GM12878 (cell line): ENCODE data around the gene MORC1. TPM values are rescaled to one million over a fixed set of nuclear protein-coding genes. Genes with fewer than 3 reads are reported as not detected.

ENCODE experiments used
- ATAC-seq: fragments of 200-7000 bp; cut with Tn5 transposase; 3 replicates; pipeline ENCODE4 v1.9.1; 2020; ENCODE audit warnings: mild to moderate bottlenecking, moderate library complexity
- BruUV-seq: library from RNA; stranded (reverse); fragments of 400-500 nt; replicated peaks from 2 replicates; lab custom pipeline; 2021; lab: Mats Ljungman, UMichigan
- CTCF ChIA-PET: fragments of 300-600 bp; sonication (Branson Sonifier 250); formaldehyde crosslinking; extraction: SDS; loops from one replicate; lab custom pipeline; 2021; ENCODE audit warnings: inconsistent platforms; lab: Yijun Ruan, JAX
- POLR2A ChIA-PET: fragments of 350-600 bp; formaldehyde crosslinking; extraction: SDS; loops from one replicate; lab custom pipeline; 2021; ENCODE audit warnings: inconsistent platforms; lab: Charles Lee
- RAD21 ChIA-PET: fragments of 300-600 bp; sonication (Branson Sonifier 250); formaldehyde crosslinking; loops from one replicate; lab custom pipeline; 2023; ENCODE audit warnings: antibody characterized with exemption; ENCODE audit not compliant: unreplicated experiment; lab: Charles Lee
- SMC1A ChIA-PET: fragments of 300-600 bp; sonication (Branson Sonifier 250); formaldehyde crosslinking; loops from one replicate; lab custom pipeline; 2023; ENCODE audit not compliant: unreplicated experiment, uncharacterized antibody; lab: Charles Lee
- DNase-seq: peaks from one replicate; pipeline ENCODE4 v3.0.0-alpha.2; 2011; ENCODE audit warnings: low read depth, low spot score
- FAIRE-seq: peaks from 3 replicates; lab custom pipeline; 2011; peaks lifted over from hg19 to GRCh38; lab: Jason Lieb, UNC
- H2AFZ ChIP-seq: 2 replicates; pipeline ENCODE4 v1.6.0; 2011; ENCODE audit warnings: low read depth, low read length, control low read depth; ENCODE audit not compliant: control insufficient read depth
- H3K27ac ChIP-seq: 2 replicates; pipeline ENCODE4 v1.5.1; 2011; ENCODE audit warnings: control low read depth; ENCODE audit not compliant: control insufficient read depth, insufficient read depth
- H3K27me3 ChIP-seq, 2 experiments: replicated peaks in 1 of 2; 2 replicates each; pipeline versions ENCODE4 v1.6.0 to v1.6.1; 2011; ENCODE audit warnings: low read length in 1 of 2; ENCODE audit not compliant: control insufficient read depth in 2 of 2, insufficient read depth in 2 of 2
- H3K36me3 ChIP-seq, 2 experiments: 2 replicates each; pipeline ENCODE4 v1.5.1; 2011; ENCODE audit warnings: low read length in 1 of 2; ENCODE audit not compliant: control insufficient read depth in 2 of 2, insufficient read depth in 2 of 2
- H3K4me1 ChIP-seq: 2 replicates; pipeline ENCODE4 v1.6.1; 2011; ENCODE audit warnings: mild to moderate bottlenecking, low read length, moderate library complexity, mixed read lengths; ENCODE audit not compliant: control insufficient read depth, insufficient read depth
- H3K4me2 ChIP-seq: 2 replicates; pipeline ENCODE4 v1.6.0; 2011; ENCODE audit warnings: control low read depth; ENCODE audit not compliant: control insufficient read depth, insufficient read depth
- H3K4me3 ChIP-seq: fragments of 200-600 bp; sonication (generic); 2 replicates; pipeline ENCODE4 v1.5.1; 2016
- H3K79me2 ChIP-seq: 2 replicates; pipeline ENCODE4 v1.6.0; 2011; ENCODE audit warnings: low read length; ENCODE audit not compliant: control insufficient read depth, insufficient read depth
- H3K9ac ChIP-seq: 2 replicates; pipeline ENCODE4 v1.8.0; 2011; ENCODE audit warnings: low read length, control low read depth, mixed read lengths; ENCODE audit not compliant: control insufficient read depth, insufficient read depth
- H3K9me3 ChIP-seq: replicated peaks from 3 replicates; pipeline ENCODE4 v1.5.1; 2011; ENCODE audit warnings: mild to moderate bottlenecking, low read length; ENCODE audit not compliant: control insufficient read depth, insufficient read depth
- H4K20me1 ChIP-seq: 2 replicates; pipeline ENCODE4 v1.6.0; 2011; ENCODE audit not compliant: control insufficient read depth, insufficient read depth
- CHD4 ChIP-seq: fragments of 200-600 bp; sonication (generic); IDR thresholded peaks from 2 replicates; pipeline ENCODE4 v1.6.1; 2016; ENCODE audit warnings: mild to moderate bottlenecking
- DPF2 ChIP-seq: fragments of 450-650 bp; IDR thresholded peaks from 2 replicates; pipeline ENCODE4 v1.6.1; 2017; ENCODE audit warnings: mild to moderate bottlenecking
- EGR1 ChIP-seq, 2 experiments: IDR thresholded peaks; 1 replicate in 1 of 2; 2 replicates in 1 of 2; pipeline ENCODE4 v1.6.1; 2011 to 2012; ENCODE audit warnings: low read depth in 2 of 2, low read length in 2 of 2, borderline replicate concordance in 1 of 2, mild to moderate bottlenecking in 1 of 2, moderate library complexity in 1 of 2
- ETV6 ChIP-seq, 2 experiments: fragments of 450-650 bp in 1 of 2; IDR thresholded peaks in 1 of 2; conservative IDR thresholded peaks in 1 of 2; 2 replicates each; pipeline ENCODE4 v1.6.1; 2014; ENCODE audit warnings: antibody characterized with exemption in 1 of 2, borderline replicate concordance in 1 of 2, low read depth in 1 of 2, mild to moderate bottlenecking in 1 of 2, moderate library complexity in 1 of 2
- HDGF ChIP-seq: fragments of 450-650 bp; IDR thresholded peaks from 2 replicates; pipeline ENCODE4 v1.6.1; 2016; ENCODE audit warnings: antibody characterized with exemption
- IRF4 ChIP-seq: IDR thresholded peaks from 2 replicates; pipeline ENCODE4 v1.6.1; 2011; ENCODE audit warnings: low read depth, low read length
- PAX5 ChIP-seq: IDR thresholded peaks from 2 replicates; pipeline ENCODE4 v1.6.1; 2011; ENCODE audit warnings: low read depth, low read length, borderline replicate concordance
- SMARCA5 ChIP-seq: fragments of 450-650 bp; IDR thresholded peaks from 2 replicates; pipeline ENCODE4 v1.6.1; 2017; ENCODE audit warnings: mild to moderate bottlenecking
- SMC3 ChIP-seq: IDR thresholded peaks from 2 replicates; pipeline ENCODE4 v1.6.1; 2011; ENCODE audit warnings: low read length, improper control_type of control experiment, borderline replicate concordance
- SREBF2 ChIP-seq: IDR thresholded peaks from 2 replicates; pipeline ENCODE4 v1.6.1; 2012; ENCODE audit warnings: mild to moderate bottlenecking, low read length
- STAT3 ChIP-seq: IDR thresholded peaks from 2 replicates; pipeline ENCODE4 v1.6.1; 2011; ENCODE audit warnings: low read depth, low read length, improper control_type of control experiment
- TBL1XR1 ChIP-seq: IDR thresholded peaks from 2 replicates; pipeline ENCODE4 v1.6.1; 2012; ENCODE audit warnings: low read depth, low read length, improper control_type of control experiment
- ZNF24 ChIP-seq: fragments of 450-650 bp; IDR thresholded peaks from 2 replicates; pipeline ENCODE4 v1.6.1; 2017; ENCODE audit warnings: antibody characterized with exemption, mild to moderate bottlenecking
- ZSCAN29 ChIP-seq: fragments of 450-650 bp; IDR thresholded peaks from 2 replicates; pipeline ENCODE4 v1.6.1; 2017; ENCODE audit warnings: mild to moderate bottlenecking, moderate library complexity
- WGBS: methylation state at CpG from one replicate; pipeline ENCODE4 v1.1.6; 2016; ENCODE audit warnings: low lambda C conversion rate; ENCODE audit not compliant: insufficient replicate concordance, insufficient coverage; ENCODE audit errors: missing lambda C conversion rate; 5-methylcytosine and 5-hydroxymethylcytosine counted together
- in situ Hi-C: fragments of 300-500 bp; cut with MboI; formaldehyde crosslinking; loops from 9 replicates; pipeline ENCODE4 v1.14.3; 2018; ENCODE audit warnings: mixed read lengths
- intact Hi-C: fragments of 100-400 bp; cut with micrococcal nuclease; formaldehyde crosslinking; loops from one replicate; pipeline ENCODE4 v1.14.2; 2022; ENCODE audit not compliant: unreplicated experiment
- polyA plus RNA-seq, 11 experiments: library from polyadenylated mRNA; depleted of rRNA in 4 of 11; unstranded in 6 of 11; stranded (reverse) in 5 of 11; fragments of >200 nt; fragmentation: Nextera tagmentation in 4 of 11; fragmentation: Illumina TruSeq in 1 of 11; extraction: Ambion mirVana in 4 of 11; extraction: Trizol in 1 of 11; gene quantifications; 1 replicate in 1 of 11; 2 replicates in 10 of 11; pipeline versions ENCODE4 v1.2.1 to v1.2.3, GENCODE V29; 2011 to 2016; ENCODE audit warnings: inconsistent platforms in 2 of 11, missing spikeins in 2 of 11, low read depth in 1 of 11
- total RNA-seq, 4 experiments: library from RNA; depleted of rRNA in 3 of 4; stranded (reverse); fragments of >200 nt in 3 of 4; fragmentation: Illumina TruSeq in 1 of 4; extraction: Trizol in 1 of 4; gene quantifications; 2 replicates each; pipeline versions ENCODE4 v1.2.1 to v1.2.3, GENCODE V29; 2013 to 2021
- TF ChIP-seq, protein P1 (sequence below): IDR thresholded peaks from 2 replicates; pipeline ENCODE4 v1.6.1; 2011; ENCODE audit warnings: low read depth, low read length, improper control_type of control experiment, borderline replicate concordance
- TF ChIP-seq, protein P2 (sequence below): IDR thresholded peaks from 2 replicates; pipeline ENCODE4 v1.6.1; 2012; ENCODE audit warnings: low read depth, low read length, improper control_type of control experiment
- TF ChIP-seq, protein P3 (sequence below): IDR thresholded peaks from 2 replicates; pipeline ENCODE4 v1.6.1; 2012; ENCODE audit warnings: low read depth, low read length, improper control_type of control experiment

Gene MORC1
- total and polyA plus RNA-seq, 10 of the 15 experiments (the other 5 are each of a cell fraction or from before 2014, with no cell fraction given) = 0.18 TPM; not detected in 9

DNA sequence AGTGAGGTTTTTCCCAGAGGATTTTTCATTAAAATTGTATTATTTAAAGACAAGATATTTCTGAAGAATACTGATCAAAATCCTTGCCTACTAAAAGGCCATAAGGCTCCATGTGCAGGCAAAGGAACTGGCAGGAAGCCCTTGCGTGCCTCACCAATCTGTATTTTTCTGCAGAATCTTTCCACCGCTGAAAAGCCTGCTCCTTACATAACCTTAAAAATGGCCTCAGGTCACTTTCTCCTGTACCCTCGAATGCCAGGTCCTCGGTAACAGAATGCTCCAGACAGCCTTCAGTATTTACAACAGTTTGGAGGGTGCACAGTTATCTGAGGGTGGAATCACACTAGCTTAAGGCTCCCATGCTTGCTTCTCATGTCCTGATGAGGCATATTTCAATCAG is 3.2 kb downstream of the MORC1 start:
- intact Hi-C loops (no loop called here), in situ Hi-C loops (no loop called here)
- DNase-seq (no peak), ATAC-seq (no peak), FAIRE-seq (no peak)
- ChIA-PET RAD21 (no interaction called here), SMC1A (no interaction called here), CTCF (no interaction called here), POLR2A (no interaction called here)
- H3K36me3 ChIP-seq = no peaks in the 10 kb centered on the region
- H3K4me2 ChIP-seq = no peak overlapping the region
- H4K20me1 ChIP-seq = no peaks in the 10 kb centered on the region
- no peak overlapping the region for H2AFZ ChIP-seq
- no peak overlapping the region for H3K9ac ChIP-seq
- no peaks in the 10 kb centered on the region for H3K9me3 ChIP-seq
- H3K4me3 ChIP-seq = no peak overlapping the region
- no peaks in the 10 kb centered on the region for H3K79me2 ChIP-seq
- H3K27me3 ChIP-seq = no peaks in the 10 kb centered on the region; a peak in 1 of 4 replicates
- WGBS = 36% methylated on average over 4 of the region's 4 CpGs
- no peaks in the 10 kb centered on the region for H3K4me1 ChIP-seq
- no peak overlapping the region for H3K27ac ChIP-seq
- TF ChIP-seq STAT3 (no peak), SMC3 (no peak), TBL1XR1 (no peak), ZNF24 (no peak), PAX5 (no peak), ZSCAN29 (no peak), EGR1 (IDR thresholded peaks at IDR 0.05; ENCODE audit: borderline replicate concordance in 1 of 2, low read depth in 2 of 2, low read length in 2 of 2) (no peak), SREBF2 (no peak), DPF2 (no peak), SMARCA5 (no peak), CHD4 (no peak), ETV6 (conservative IDR thresholded peaks at IDR 0.05 in 1 of 2, IDR thresholded peaks at IDR 0.05 in 1 of 2; ENCODE audit: borderline replicate concordance in 1 of 2, low read depth in 1 of 2) (no peak), IRF4 (no peak), HDGF (no peak)
- TF ChIP-seq, protein P1, sequence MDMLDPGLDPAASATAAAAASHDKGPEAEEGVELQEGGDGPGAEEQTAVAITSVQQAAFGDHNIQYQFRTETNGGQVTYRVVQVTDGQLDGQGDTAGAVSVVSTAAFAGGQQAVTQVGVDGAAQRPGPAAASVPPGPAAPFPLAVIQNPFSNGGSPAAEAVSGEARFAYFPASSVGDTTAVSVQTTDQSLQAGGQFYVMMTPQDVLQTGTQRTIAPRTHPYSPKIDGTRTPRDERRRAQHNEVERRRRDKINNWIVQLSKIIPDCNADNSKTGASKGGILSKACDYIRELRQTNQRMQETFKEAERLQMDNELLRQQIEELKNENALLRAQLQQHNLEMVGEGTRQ = no peak
- TF ChIP-seq, protein P2, sequence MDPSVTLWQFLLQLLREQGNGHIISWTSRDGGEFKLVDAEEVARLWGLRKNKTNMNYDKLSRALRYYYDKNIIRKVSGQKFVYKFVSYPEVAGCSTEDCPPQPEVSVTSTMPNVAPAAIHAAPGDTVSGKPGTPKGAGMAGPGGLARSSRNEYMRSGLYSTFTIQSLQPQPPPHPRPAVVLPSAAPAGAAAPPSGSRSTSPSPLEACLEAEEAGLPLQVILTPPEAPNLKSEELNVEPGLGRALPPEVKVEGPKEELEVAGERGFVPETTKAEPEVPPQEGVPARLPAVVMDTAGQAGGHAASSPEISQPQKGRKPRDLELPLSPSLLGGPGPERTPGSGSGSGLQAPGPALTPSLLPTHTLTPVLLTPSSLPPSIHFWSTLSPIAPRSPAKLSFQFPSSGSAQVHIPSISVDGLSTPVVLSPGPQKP = no peak
- TF ChIP-seq, protein P3, sequence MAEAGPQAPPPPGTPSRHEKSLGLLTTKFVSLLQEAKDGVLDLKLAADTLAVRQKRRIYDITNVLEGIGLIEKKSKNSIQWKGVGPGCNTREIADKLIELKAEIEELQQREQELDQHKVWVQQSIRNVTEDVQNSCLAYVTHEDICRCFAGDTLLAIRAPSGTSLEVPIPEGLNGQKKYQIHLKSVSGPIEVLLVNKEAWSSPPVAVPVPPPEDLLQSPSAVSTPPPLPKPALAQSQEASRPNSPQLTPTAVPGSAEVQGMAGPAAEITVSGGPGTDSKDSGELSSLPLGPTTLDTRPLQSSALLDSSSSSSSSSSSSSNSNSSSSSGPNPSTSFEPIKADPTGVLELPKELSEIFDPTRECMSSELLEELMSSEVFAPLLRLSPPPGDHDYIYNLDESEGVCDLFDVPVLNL = no peak
- no TSS peak for BruUV-seq
